HepG2 (cell line): Measurements from ENCODE around the gene ZFP36L2. TPM values are rescaled to one million over a fixed set of nuclear protein-coding genes. Genes with fewer than 3 reads are reported as not detected.

Experiments
- ATAC-seq: fragments of 200-7000 bp; cut with Tn5 transposase; 3 replicates; pipeline ENCODE4 v1.9.1; 2020; ENCODE audit warnings: mild to moderate bottlenecking, moderate library complexity
- BruUV-seq: library from RNA; stranded (reverse); fragments of 400-500 nt; replicated peaks from 2 replicates; lab custom pipeline; 2021; lab: Mats Ljungman, UMichigan
- CTCF ChIA-PET: fragments of 300-600 bp; formaldehyde crosslinking; extraction: SDS; loops from one replicate; lab custom pipeline; 2021; ENCODE audit warnings: low total read pairs, inconsistent platforms, low intra/inter-chr PET ratio; lab: Yijun Ruan, JAX
- POLR2A ChIA-PET: fragments of 350-600 bp; sonication (Branson Sonifier 250); formaldehyde crosslinking; loops from one replicate; lab custom pipeline; 2020; ENCODE audit warnings: antibody characterized with exemption, inconsistent platforms; lab: Yijun Ruan, JAX
- DNase-seq: peaks from one replicate; pipeline ENCODE4 v3.0.0-alpha.2; 2015; ENCODE audit warnings: low spot score
- FAIRE-seq: peaks from 3 replicates; lab custom pipeline; 2011; peaks lifted over from hg19 to GRCh38; lab: Jason Lieb, UNC
- H2AFZ ChIP-seq: one replicate; pipeline ENCODE4 v1.6.1; 2011; ENCODE audit warnings: low read length, inconsistent platforms
- H3K27ac ChIP-seq: fragments of 300-600 bp; 3 replicates; pipeline ENCODE4 v1.8.0; 2011; ENCODE audit warnings: mixed run types, mild to moderate bottlenecking, mixed read lengths, low read length, inconsistent platforms; ENCODE audit not compliant: insufficient read depth; ENCODE audit errors: extremely low read length
- H3K27me3 ChIP-seq, 2 experiments: fragments of 200-600 bp in 1 of 2; 2 replicates in 1 of 2; 3 replicates in 1 of 2; pipeline versions ENCODE4 v1.6.0 to v1.8.0; 2011; ENCODE audit warnings: low read length in 2 of 2, mild to moderate bottlenecking in 2 of 2, moderate library complexity in 2 of 2, inconsistent platforms in 1 of 2; ENCODE audit not compliant: insufficient read depth in 2 of 2, control insufficient read depth in 1 of 2
- H3K36me3 ChIP-seq, 2 experiments: fragments of 200-600 bp in 1 of 2; replicated peaks in 1 of 2; 2 replicates in 1 of 2; 3 replicates in 1 of 2; pipeline versions ENCODE4 v1.5.1 to v1.8.0; 2011; ENCODE audit warnings: low read length in 2 of 2, inconsistent platforms in 1 of 2; ENCODE audit not compliant: insufficient read depth in 2 of 2, control insufficient read depth in 1 of 2
- H3K4me1 ChIP-seq: 2 replicates; pipeline ENCODE4 v1.5.1; 2012; ENCODE audit warnings: low read length, inconsistent platforms; ENCODE audit not compliant: insufficient read depth
- H3K4me2 ChIP-seq: 2 replicates; pipeline ENCODE4 v1.6.0; 2011; ENCODE audit warnings: low read depth, low read length, inconsistent platforms
- H3K4me3 ChIP-seq, 3 experiments: fragments of 200-600 bp in 1 of 3; sonication (generic), shearing (Covaris generic) in 1 of 3; replicated peaks in 1 of 3; 2 replicates each; pipeline ENCODE4 v1.5.1; 2011 to 2016; ENCODE audit warnings: low read length in 3 of 3, inconsistent platforms in 2 of 3, low read depth in 2 of 3, mild to moderate bottlenecking in 2 of 3, control low read depth in 1 of 3, mixed read lengths in 1 of 3; ENCODE audit not compliant: insufficient read depth in 1 of 3
- H3K79me2 ChIP-seq: one replicate; pipeline ENCODE4 v1.6.1; 2011; ENCODE audit warnings: low read length, inconsistent platforms; ENCODE audit not compliant: insufficient read depth
- H3K9ac ChIP-seq: 2 replicates; pipeline ENCODE4 v1.6.0; 2011; ENCODE audit warnings: mild to moderate bottlenecking, low read depth, low read length, inconsistent platforms; ENCODE audit not compliant: insufficient read depth
- H3K9me3 ChIP-seq: 2 replicates; pipeline ENCODE4 v1.5.1; 2012; ENCODE audit warnings: mild to moderate bottlenecking, low read length
- H4K20me1 ChIP-seq: 2 replicates; pipeline ENCODE4 v1.6.0; 2011; ENCODE audit warnings: inconsistent platforms, mild to moderate bottlenecking, low read length, moderate library complexity; ENCODE audit not compliant: insufficient read depth
- CEBPB ChIP-seq: IDR thresholded peaks from 2 replicates; pipeline ENCODE4 v1.6.1; 2011; ENCODE audit warnings: low read depth, low read length, improper control_type of control experiment, borderline replicate concordance
- PHF8 ChIP-seq: sonication (generic); formaldehyde crosslinking; IDR thresholded peaks from 2 replicates; pipeline ENCODE4 v1.5.0; 2020; ENCODE audit warnings: missing genetic modification reagents
- ZNF629 ChIP-seq: sonication (generic); formaldehyde crosslinking; conservative IDR thresholded peaks from 2 replicates; pipeline ENCODE4 v1.5.0; 2020; ENCODE audit warnings: missing genetic modification reagents
- WGBS: methylation state at CpG from one replicate; pipeline ENCODE4 v1.1.6; 2017; ENCODE audit warnings: low lambda C conversion rate; 5-methylcytosine and 5-hydroxymethylcytosine counted together
- in situ Hi-C: cut with HindIII; loops from 2 replicates; pipeline ENCODE4 v1.10.0; 2017; ENCODE audit warnings: low pct_unique_long_range_greater_than_20kb; ENCODE audit not compliant: extremely low pct_ligation_motif_present
- intact Hi-C: fragments of 100-400 bp; cut with micrococcal nuclease; formaldehyde crosslinking; loops from one replicate; pipeline ENCODE4 v1.10.0; 2022; ENCODE audit not compliant: unreplicated experiment
- polyA plus RNA-seq, 8 experiments: library from polyadenylated mRNA; depleted of rRNA in 3 of 8; stranded (reverse) in 7 of 8; unstranded in 1 of 8; fragments of >200 nt; fragmentation: Illumina TruSeq in 4 of 8; extraction: Trizol in 4 of 8; gene quantifications; 2 replicates each; pipeline versions ENCODE4 v1.2.1 to v1.2.3, GENCODE V29; 2011 to 2016; ENCODE audit warnings: low read depth in 4 of 8, missing spikeins in 1 of 8, mixed read lengths in 1 of 8; ENCODE audit not compliant: insufficient read depth in 1 of 8
- total RNA-seq, 5 experiments: library from RNA; depleted of rRNA; stranded (reverse); fragments of >200 nt; fragmentation: Illumina TruSeq; extraction: Trizol; gene quantifications; 2 replicates each; pipeline ENCODE4 v1.2.3, GENCODE V29; 2016; ENCODE audit warnings: low read depth in 1 of 5
- TF ChIP-seq, protein P1 (sequence below): sonication (generic); formaldehyde crosslinking; IDR thresholded peaks from 2 replicates; pipeline ENCODE4 v1.9.0; 2022; ENCODE audit warnings: low read depth, missing genetic modification reagents
- TF ChIP-seq, protein P2 (sequence below): sonication (generic); formaldehyde crosslinking; IDR thresholded peaks from 2 replicates; pipeline ENCODE4 v1.4.0; 2020; ENCODE audit warnings: missing genetic modification reagents
- TF ChIP-seq, protein P3 (sequence below): sonication (generic); formaldehyde crosslinking; IDR thresholded peaks from 2 replicates; pipeline ENCODE4 v1.9.0; 2021; ENCODE audit warnings: missing genetic modification reagents, borderline replicate concordance

The ZFP36L2 gene
- total and polyA plus RNA-seq, 2 of the 13 experiments (the other 11 are each of a cell fraction or from before 2014, with no cell fraction given), result 11.2 to 21.8 TPM

DNA sequence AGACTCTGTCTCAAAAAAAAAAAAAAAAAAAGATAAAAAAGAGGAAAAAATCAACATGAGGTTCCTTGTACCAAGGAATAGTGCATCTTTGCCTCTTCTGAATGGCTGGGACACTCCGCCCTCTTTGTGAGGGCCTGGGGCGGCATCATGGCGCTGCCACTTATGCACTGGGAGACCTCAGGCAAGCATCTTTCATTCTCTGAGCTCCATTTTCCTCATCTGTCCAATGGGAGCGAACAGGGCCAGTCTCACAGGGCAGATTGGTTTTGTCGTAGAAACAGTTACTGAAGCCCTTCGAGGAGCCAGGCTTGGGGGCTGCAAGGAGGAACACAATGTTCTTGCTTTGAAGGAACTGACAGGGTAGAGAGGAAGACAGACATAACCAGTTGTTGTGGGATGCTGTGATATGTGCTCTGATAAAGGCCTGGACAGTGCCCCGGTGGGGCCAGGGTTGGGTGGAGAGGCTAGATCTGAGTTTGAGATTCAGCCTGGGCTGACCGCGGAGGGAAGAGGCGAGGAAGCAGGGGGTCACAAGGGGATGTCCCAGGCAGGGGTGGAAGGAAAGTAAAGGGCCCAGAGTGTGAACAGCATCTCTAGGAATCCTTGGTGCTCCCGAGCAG, 14.1 kb downstream of the ZFP36L2 start:
- in situ Hi-C loops (no loop called here), intact Hi-C loops (no loop called here)
- TF ChIP-seq, protein P1, sequence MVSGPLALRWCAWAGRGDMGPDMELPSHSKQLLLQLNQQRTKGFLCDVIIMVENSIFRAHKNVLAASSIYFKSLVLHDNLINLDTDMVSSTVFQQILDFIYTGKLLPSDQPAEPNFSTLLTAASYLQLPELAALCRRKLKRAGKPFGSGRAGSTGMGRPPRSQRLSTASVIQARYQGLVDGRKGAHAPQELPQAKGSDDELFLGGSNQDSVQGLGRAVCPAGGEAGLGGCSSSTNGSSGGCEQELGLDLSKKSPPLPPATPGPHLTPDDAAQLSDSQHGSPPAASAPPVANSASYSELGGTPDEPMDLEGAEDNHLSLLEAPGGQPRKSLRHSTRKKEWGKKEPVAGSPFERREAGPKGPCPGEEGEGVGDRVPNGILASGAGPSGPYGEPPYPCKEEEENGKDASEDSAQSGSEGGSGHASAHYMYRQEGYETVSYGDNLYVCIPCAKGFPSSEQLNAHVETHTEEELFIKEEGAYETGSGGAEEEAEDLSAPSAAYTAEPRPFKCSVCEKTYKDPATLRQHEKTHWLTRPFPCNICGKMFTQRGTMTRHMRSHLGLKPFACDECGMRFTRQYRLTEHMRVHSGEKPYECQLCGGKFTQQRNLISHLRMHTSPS, result no peak
- TF ChIP-seq, protein P2, sequence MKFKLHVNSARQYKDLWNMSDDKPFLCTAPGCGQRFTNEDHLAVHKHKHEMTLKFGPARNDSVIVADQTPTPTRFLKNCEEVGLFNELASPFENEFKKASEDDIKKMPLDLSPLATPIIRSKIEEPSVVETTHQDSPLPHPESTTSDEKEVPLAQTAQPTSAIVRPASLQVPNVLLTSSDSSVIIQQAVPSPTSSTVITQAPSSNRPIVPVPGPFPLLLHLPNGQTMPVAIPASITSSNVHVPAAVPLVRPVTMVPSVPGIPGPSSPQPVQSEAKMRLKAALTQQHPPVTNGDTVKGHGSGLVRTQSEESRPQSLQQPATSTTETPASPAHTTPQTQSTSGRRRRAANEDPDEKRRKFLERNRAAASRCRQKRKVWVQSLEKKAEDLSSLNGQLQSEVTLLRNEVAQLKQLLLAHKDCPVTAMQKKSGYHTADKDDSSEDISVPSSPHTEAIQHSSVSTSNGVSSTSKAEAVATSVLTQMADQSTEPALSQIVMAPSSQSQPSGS (CRISPR knock-in tag), result no peak
- peak; percentile 19; the same call in 1 of the 2 replicates for TF ChIP-seq PHF8 (CRISPR knock-in tag)
- TF ChIP-seq, protein P3, sequence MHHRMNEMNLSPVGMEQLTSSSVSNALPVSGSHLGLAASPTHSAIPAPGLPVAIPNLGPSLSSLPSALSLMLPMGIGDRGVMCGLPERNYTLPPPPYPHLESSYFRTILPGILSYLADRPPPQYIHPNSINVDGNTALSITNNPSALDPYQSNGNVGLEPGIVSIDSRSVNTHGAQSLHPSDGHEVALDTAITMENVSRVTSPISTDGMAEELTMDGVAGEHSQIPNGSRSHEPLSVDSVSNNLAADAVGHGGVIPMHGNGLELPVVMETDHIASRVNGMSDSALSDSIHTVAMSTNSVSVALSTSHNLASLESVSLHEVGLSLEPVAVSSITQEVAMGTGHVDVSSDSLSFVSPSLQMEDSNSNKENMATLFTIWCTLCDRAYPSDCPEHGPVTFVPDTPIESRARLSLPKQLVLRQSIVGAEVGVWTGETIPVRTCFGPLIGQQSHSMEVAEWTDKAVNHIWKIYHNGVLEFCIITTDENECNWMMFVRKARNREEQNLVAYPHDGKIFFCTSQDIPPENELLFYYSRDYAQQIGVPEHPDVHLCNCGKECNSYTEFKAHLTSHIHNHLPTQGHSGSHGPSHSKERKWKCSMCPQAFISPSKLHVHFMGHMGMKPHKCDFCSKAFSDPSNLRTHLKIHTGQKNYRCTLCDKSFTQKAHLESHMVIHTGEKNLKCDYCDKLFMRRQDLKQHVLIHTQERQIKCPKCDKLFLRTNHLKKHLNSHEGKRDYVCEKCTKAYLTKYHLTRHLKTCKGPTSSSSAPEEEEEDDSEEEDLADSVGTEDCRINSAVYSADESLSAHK, result no peak
- TF ChIP-seq CEBPB, result no peak
- TF ChIP-seq ZNF629 (CRISPR knock-in tag), result peak; percentile 56; the same call in 1 of the 2 replicates
- Histone ChIP-seq H3K9ac (no peak overlapping the region), H2AFZ (no peak overlapping the region), H3K27ac (no peak overlapping the region), H3K4me3 (no peak overlapping the region), H4K20me1 (no peaks in the 10 kb centered on the region), H3K79me2 (no peaks in the 10 kb centered on the region), H3K9me3 (no peaks in the 10 kb centered on the region), H3K4me1 (peaks cover 58% of the 10 kb centered on the region), H3K27me3 (no peaks in the 10 kb centered on the region), H3K36me3 (no peaks in the 10 kb centered on the region), H3K4me2 (no peak overlapping the region)
- BruUV-seq, result no TSS peak
- WGBS, result 94% methylated on average over 11 of the region's 11 CpGs
- ChIA-PET POLR2A (interaction anchor here (1.1 to 2.4 kb wide), 4 partner anchors 10 to 38 kb away, joined by 3 to 12 read pairs (median 4); partner anchors contain the start of gene ZFP36L2), CTCF (no interaction called here)
- ATAC-seq (no peak), FAIRE-seq (no peak), DNase-seq (no peak)
